ENCODE results near the gene IRF2BPL.

IRF2BPL gene

GRCh38 chr14:77036484-77037214 lies 8.1 kb upstream of the IRF2BPL start:
- no peak for TF ChIP-seq POLR2AphosphoS5 (IDR thresholded peaks at IDR 0.05; ENCODE audit: low read depth)
- TF ChIP-seq CTCF (IDR thresholded peaks at IDR 0.05; ENCODE audit: insufficient read depth, low read length), result no peak
- no peak for TF ChIP-seq REST (IDR thresholded peaks at IDR 0.05; ENCODE audit: insufficient replicate concordance, low read depth)
- no peak for TF ChIP-seq SPI1 (IDR thresholded peaks at IDR 0.05; ENCODE audit: borderline replicate concordance, low read depth)
- no peak for TF ChIP-seq GABPA (IDR thresholded peaks at IDR 0.05; ENCODE audit: low read depth)
- no peaks in the 10 kb centered on the region for H3K27me3 ChIP-seq (ENCODE audit: insufficient read depth, poor library complexity, severe bottlenecking)
- H3K27ac ChIP-seq (replicated peaks), result no peak overlapping the region
- no peak for DNase-seq (ENCODE audit: low read depth in 1 of 2, low spot score in 1 of 2)
- no peak overlapping the region for H3K4me3 ChIP-seq (replicated peaks; ENCODE audit: insufficient read depth, low read length)

- no peak for DNase-seq (ENCODE audit: low read depth in 1 of 2, low spot score in 1 of 2)
- Histone ChIP-seq H3K27me3 (ENCODE audit: insufficient read depth, poor library complexity, severe bottlenecking) (no peaks in the 10 kb centered on the region), H3K27ac (replicated peaks) (no peak overlapping the region), H3K4me3 (replicated peaks; ENCODE audit: insufficient read depth, low read length) (no peak overlapping the region)
- TF ChIP-seq POLR2AphosphoS5 (IDR thresholded peaks at IDR 0.05; ENCODE audit: low read depth) (no peak), CTCF (IDR thresholded peaks at IDR 0.05; ENCODE audit: insufficient read depth, low read length) (no peak), REST (IDR thresholded peaks at IDR 0.05; ENCODE audit: insufficient replicate concordance, low read depth) (no peak), SPI1 (IDR thresholded peaks at IDR 0.05; ENCODE audit: borderline replicate concordance, low read depth) (no peak), GABPA (IDR thresholded peaks at IDR 0.05; ENCODE audit: low read depth) (no peak)
Observed at GRCh38 chr14:77035267-77035666, 6.8 kb upstream of the IRF2BPL start.

- H3K27me3 ChIP-seq (ENCODE audit: insufficient read depth, poor library complexity, severe bottlenecking), result no peaks in the 10 kb centered on the region
- peak overlapping the region; percentile 42 for H3K4me3 ChIP-seq (replicated peaks; ENCODE audit: insufficient read depth, low read length)
- peak; percentile 60; the same call in 1 of the 2 replicates for TF ChIP-seq SPI1 (IDR thresholded peaks at IDR 0.05; ENCODE audit: borderline replicate concordance, low read depth)
- no peak for TF ChIP-seq GABPA (IDR thresholded peaks at IDR 0.05; ENCODE audit: low read depth)
- peak; percentile 23 for TF ChIP-seq REST (IDR thresholded peaks at IDR 0.05; ENCODE audit: insufficient replicate concordance, low read depth)
- no peak for TF ChIP-seq CTCF (IDR thresholded peaks at IDR 0.05; ENCODE audit: insufficient read depth, low read length)
- no peak; the same call in 1 of the 2 replicates for TF ChIP-seq POLR2AphosphoS5 (IDR thresholded peaks at IDR 0.05; ENCODE audit: low read depth)
- peak overlapping the region; percentile 91 for H3K27ac ChIP-seq (replicated peaks)
- peak; percentile 34 to 49 for DNase-seq (ENCODE audit: low read depth in 1 of 2, low spot score in 1 of 2)
Observed at GRCh38 chr14:77033622-77034589, 5.4 kb upstream of the IRF2BPL start.

Measured in HL-60 (cell line).